IMR-90 (cell line): ENCODE results near the gene ESF1. TPM values are rescaled to one million over a fixed set of nuclear protein-coding genes. Genes with fewer than 3 reads are reported as not detected.

Source experiments
- ATAC-seq: fragments of 200-7000 bp; cut with Tn5 transposase; 2 replicates; pipeline ENCODE4 v1.9.1; 2020; ENCODE audit warnings: low read depth, mild to moderate bottlenecking, moderate library complexity
- BruUV-seq: library from RNA; stranded (reverse); fragments of 400-500 nt; replicated peaks from 2 replicates; lab custom pipeline; 2021; lab: Mats Ljungman, UMichigan
- CTCF ChIA-PET: fragments of 300-600 bp; formaldehyde crosslinking; extraction: SDS; loops from one replicate; lab custom pipeline; 2021; ENCODE audit warnings: antibody characterized with exemption; lab: Yijun Ruan, JAX
- POLR2A ChIA-PET: fragments of 300-600 bp; sonication (Branson Sonifier 250); formaldehyde crosslinking; loops from one replicate; lab custom pipeline; 2022; ENCODE audit warnings: antibody characterized with exemption; ENCODE audit not compliant: unreplicated experiment; lab: Charles Lee
- DNase-seq: peaks from one replicate; pipeline ENCODE4 v3.0.0; 2013
- H2AFZ ChIP-seq: replicated peaks from 2 replicates; pipeline ENCODE3; 2013; ENCODE audit warnings: low read length, mild to moderate bottlenecking; ENCODE audit not compliant: poor library complexity
- H2AK5ac ChIP-seq: 2 replicates; pipeline ENCODE4 v1.6.1; 2013; ENCODE audit warnings: low read depth, low read length, inconsistent platforms
- H2AK9ac ChIP-seq: replicated peaks from 2 replicates; pipeline ENCODE3; 2013; ENCODE audit warnings: mild to moderate bottlenecking, low read depth, low read length, moderate library complexity; ENCODE audit not compliant: poor library complexity
- H2BK120ac ChIP-seq: 2 replicates; pipeline ENCODE4 v1.6.1; 2013; ENCODE audit warnings: low read depth, low read length, inconsistent platforms
- H2BK15ac ChIP-seq: 3 replicates; pipeline ENCODE4 v1.6.1; 2013; ENCODE audit warnings: low read depth, low read length, inconsistent platforms
- H2BK20ac ChIP-seq: 2 replicates; pipeline ENCODE4 v1.6.1; 2013; ENCODE audit warnings: low read depth, mild to moderate bottlenecking, inconsistent platforms, low read length, moderate library complexity
- H2BK5ac ChIP-seq: 2 replicates; pipeline ENCODE4 v1.6.1; 2013; ENCODE audit warnings: mild to moderate bottlenecking, low read depth, low read length, inconsistent platforms; ENCODE audit not compliant: poor library complexity, severe bottlenecking
- H3K14ac ChIP-seq: replicated peaks from 2 replicates; pipeline ENCODE4 v1.6.1; 2013; ENCODE audit warnings: low read depth, low read length, inconsistent platforms
- H3K18ac ChIP-seq: 2 replicates; pipeline ENCODE4 v1.6.1; 2013; ENCODE audit warnings: low read depth, low read length, control low read depth
- H3K23ac ChIP-seq: 2 replicates; pipeline ENCODE4 v1.6.1; 2013; ENCODE audit warnings: low read depth, low read length, inconsistent platforms
- H3K27ac ChIP-seq: 2 replicates; pipeline ENCODE4 v1.5.1; 2013; ENCODE audit warnings: mild to moderate bottlenecking, control low read depth, low read length; ENCODE audit not compliant: insufficient read depth
- H3K27me3 ChIP-seq: 2 replicates; pipeline ENCODE4 v1.6.1; 2013; ENCODE audit warnings: low read length; ENCODE audit not compliant: control insufficient read depth, insufficient read depth
- H3K36me3 ChIP-seq: 2 replicates; pipeline ENCODE4 v1.6.1; 2013; ENCODE audit warnings: low read length, mixed read lengths; ENCODE audit not compliant: control insufficient read depth, insufficient read depth
- H3K4ac ChIP-seq: 2 replicates; pipeline ENCODE4 v1.6.1; 2013; ENCODE audit warnings: low read depth, low read length, inconsistent platforms
- H3K4me1 ChIP-seq: 2 replicates; pipeline ENCODE4 v1.6.1; 2013; ENCODE audit warnings: low read length, mixed read lengths; ENCODE audit not compliant: control insufficient read depth, insufficient read depth
- H3K4me2 ChIP-seq: 2 replicates; pipeline ENCODE4 v1.6.1; 2013; ENCODE audit warnings: low read depth, mild to moderate bottlenecking, control low read depth, low read length, moderate library complexity
- H3K4me3 ChIP-seq: 2 replicates; pipeline ENCODE4 v1.5.1; 2013; ENCODE audit warnings: low read depth, mild to moderate bottlenecking, control low read depth, low read length, moderate library complexity; ENCODE audit not compliant: insufficient read depth
- H3K56ac ChIP-seq: 2 replicates; pipeline ENCODE4 v1.6.1; 2013; ENCODE audit warnings: low read length, inconsistent platforms; ENCODE audit not compliant: insufficient read depth; ENCODE audit errors: extremely low read depth
- H3K79me1 ChIP-seq, 2 experiments: 2 replicates each; pipeline ENCODE4 v1.6.1; 2013; ENCODE audit warnings: low read length in 2 of 2, inconsistent platforms in 1 of 2, low read depth in 1 of 2
- H3K9ac ChIP-seq: 2 replicates; pipeline ENCODE4 v1.6.1; 2013; ENCODE audit warnings: low read depth, low read length, control low read depth
- H3K9me1 ChIP-seq: 2 replicates; pipeline ENCODE4 v1.6.1; 2013; ENCODE audit warnings: low read length, inconsistent platforms; ENCODE audit not compliant: insufficient read depth
- H3K9me3 ChIP-seq: 2 replicates; pipeline ENCODE4 v1.6.1; 2013; ENCODE audit warnings: low read length; ENCODE audit not compliant: control insufficient read depth, insufficient read depth
- H4K20me1 ChIP-seq: 2 replicates; pipeline ENCODE4 v1.6.1; 2013; ENCODE audit warnings: low read length, inconsistent platforms; ENCODE audit not compliant: insufficient read depth
- H4K5ac ChIP-seq: 2 replicates; pipeline ENCODE4 v1.6.1; 2013; ENCODE audit warnings: mild to moderate bottlenecking, low read depth, low read length, control low read depth
- H4K8ac ChIP-seq, 2 experiments: 2 replicates each; pipeline ENCODE4 v1.6.1; 2013; ENCODE audit warnings: low read depth in 2 of 2, low read length in 2 of 2, control low read depth in 1 of 2, inconsistent platforms in 1 of 2
- H4K91ac ChIP-seq: 2 replicates; pipeline ENCODE4 v1.6.1; 2013; ENCODE audit warnings: low read depth, low read length, inconsistent platforms; ENCODE audit not compliant: insufficient read depth
- ELK1 ChIP-seq: fragments of 150-350 bp; IDR thresholded peaks from 2 replicates; pipeline ENCODE4 v1.6.1; 2016; ENCODE audit warnings: low read depth, mild to moderate bottlenecking, low read length, moderate library complexity, borderline replicate concordance
- FOS ChIP-seq: fragments of 150-350 bp; IDR thresholded peaks from 2 replicates; pipeline ENCODE4 v1.6.1; 2016; ENCODE audit warnings: low read depth, low read length
- MAFK ChIP-seq: IDR thresholded peaks from 2 replicates; pipeline ENCODE4 v1.6.1; 2012; ENCODE audit warnings: low read depth, low read length, improper control_type of control experiment
- MAZ ChIP-seq: IDR thresholded peaks from 2 replicates; pipeline ENCODE4 v1.6.1; 2012; ENCODE audit warnings: low read depth, mild to moderate bottlenecking, low read length, improper control_type of control experiment, moderate library complexity, borderline replicate concordance
- NFE2L2 ChIP-seq: fragments of 150-350 bp; IDR thresholded peaks from 2 replicates; pipeline ENCODE4 v1.6.1; 2016; ENCODE audit warnings: low read depth, mild to moderate bottlenecking, low read length
- RAD21 ChIP-seq: IDR thresholded peaks from 2 replicates; pipeline ENCODE4 v1.6.1; 2012; ENCODE audit warnings: low read length, improper control_type of control experiment
- RCOR1 ChIP-seq: IDR thresholded peaks from 2 replicates; pipeline ENCODE4 v1.6.1; 2012; ENCODE audit warnings: mild to moderate bottlenecking, low read length, improper control_type of control experiment; ENCODE audit not compliant: insufficient replicate concordance
- SMC3 ChIP-seq: fragments of 150-350 bp; IDR thresholded peaks from 2 replicates; pipeline ENCODE4 v1.6.1; 2016; ENCODE audit warnings: low read depth, mild to moderate bottlenecking, antibody characterized with exemption, low read length, moderate library complexity
- WGBS, 2 experiments: methylation state at CpG; one replicate each; pipeline versions ENCODE4 v1.1.5 to v1.1.7; 2013; ENCODE audit warnings: missing lambda C conversion rate in 2 of 2; ENCODE audit not compliant: insufficient read length in 1 of 2; ENCODE audit errors: extremely low coverage in 2 of 2; 5-methylcytosine and 5-hydroxymethylcytosine counted together
- dilution Hi-C: fragments of 300-500 bp; cut with HindIII; formaldehyde crosslinking; loops from one replicate; pipeline ENCODE4 v1.14.3; 2018; ENCODE audit warnings: low sequenced_read_pairs; ENCODE audit not compliant: unreplicated experiment
- in situ Hi-C: fragments of 300-500 bp; cut with MboI; formaldehyde crosslinking; loops from 3 replicates; pipeline ENCODE4 v1.14.3; 2019; ENCODE audit warnings: low sequenced_read_pairs, inconsistent platforms, mixed read lengths
- intact Hi-C: fragments of 100-400 bp; cut with micrococcal nuclease; formaldehyde crosslinking; loops from 2 replicates; pipeline ENCODE4 v1.10.0; 2022
- polyA plus RNA-seq, 3 experiments: library from polyadenylated mRNA; depleted of rRNA; stranded (reverse); fragments of >200 nt; gene quantifications; 2 replicates each; pipeline ENCODE4 v1.2.3, GENCODE V29; 2012; ENCODE audit warnings: low replicate concordance in 1 of 3
- total RNA-seq: library from RNA; depleted of rRNA; stranded (reverse); fragments of >200 nt; gene quantifications from 2 replicates; pipeline ENCODE4 v1.2.3, GENCODE V29; 2012
- TF ChIP-seq, protein P1 (sequence below): fragments of 150-350 bp; IDR thresholded peaks from 2 replicates; pipeline ENCODE4 v1.6.1; 2017; ENCODE audit warnings: mild to moderate bottlenecking, antibody characterized with exemption, low read length, low read depth
- TF ChIP-seq, protein P2 (sequence below): conservative IDR thresholded peaks from 2 replicates; pipeline ENCODE4 v1.5.1; 2012; ENCODE audit warnings: mild to moderate bottlenecking, low read depth, low read length, improper control_type of control experiment

Gene ESF1
- total and polyA plus RNA-seq, 2 of the 4 experiments (the other 2 are of a cell fraction), result 2.6 to 2.7 TPM

DNA sequence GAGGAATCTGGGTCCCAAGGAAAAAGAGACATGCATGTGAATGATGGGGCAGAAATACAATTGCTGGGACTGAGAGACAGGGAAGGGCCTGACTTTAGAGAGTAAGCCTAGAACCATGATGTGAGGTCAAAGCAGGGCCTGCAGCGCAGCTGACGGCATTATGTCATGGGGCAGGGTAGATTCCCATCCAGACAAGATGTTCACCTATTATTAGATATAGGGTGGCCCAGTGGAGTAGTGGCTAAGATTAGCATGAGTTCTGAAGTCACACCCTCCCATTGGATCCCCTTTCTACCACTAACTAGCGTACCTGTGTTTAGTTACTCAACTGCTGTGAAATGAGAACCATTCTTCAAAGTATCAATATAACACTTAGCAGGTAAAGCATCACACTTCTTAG is 39.7 kb upstream of the ESF1 start:
- H4K8ac ChIP-seq, result no peak overlapping the region
- DNase-seq, result no peak
- in situ Hi-C loops, result loop anchor here (5.0 kb wide), 1 partner anchor 238 kb away; no protein-coding TSS in a partner anchor

More for the DNA sequence above, 39.7 kb upstream of the ESF1 start:
- WGBS, 2 experiments, result no CpG with 5 or more reads among the region's 3 CpGs
- H4K20me1 ChIP-seq, result no peaks in the 10 kb centered on the region
- no peak overlapping the region for H3K27ac ChIP-seq
- no peak overlapping the region for H2BK15ac ChIP-seq
- no peak overlapping the region for H2AK5ac ChIP-seq
- no peaks in the 10 kb centered on the region for H3K4me1 ChIP-seq
- BruUV-seq, result no TSS peak
- H3K56ac ChIP-seq, result no peak overlapping the region
- H3K9me3 ChIP-seq, result no peaks in the 10 kb centered on the region
- TF ChIP-seq MAFK, result no peak
- no peak for TF ChIP-seq RCOR1
- TF ChIP-seq, protein P1, sequence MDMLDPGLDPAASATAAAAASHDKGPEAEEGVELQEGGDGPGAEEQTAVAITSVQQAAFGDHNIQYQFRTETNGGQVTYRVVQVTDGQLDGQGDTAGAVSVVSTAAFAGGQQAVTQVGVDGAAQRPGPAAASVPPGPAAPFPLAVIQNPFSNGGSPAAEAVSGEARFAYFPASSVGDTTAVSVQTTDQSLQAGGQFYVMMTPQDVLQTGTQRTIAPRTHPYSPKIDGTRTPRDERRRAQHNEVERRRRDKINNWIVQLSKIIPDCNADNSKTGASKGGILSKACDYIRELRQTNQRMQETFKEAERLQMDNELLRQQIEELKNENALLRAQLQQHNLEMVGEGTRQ, result no peak
- TF ChIP-seq MAZ, result no peak
- TF ChIP-seq ELK1, result no peak
- no peak for TF ChIP-seq SMC3
- TF ChIP-seq NFE2L2, result no peak
- TF ChIP-seq, protein P2, sequence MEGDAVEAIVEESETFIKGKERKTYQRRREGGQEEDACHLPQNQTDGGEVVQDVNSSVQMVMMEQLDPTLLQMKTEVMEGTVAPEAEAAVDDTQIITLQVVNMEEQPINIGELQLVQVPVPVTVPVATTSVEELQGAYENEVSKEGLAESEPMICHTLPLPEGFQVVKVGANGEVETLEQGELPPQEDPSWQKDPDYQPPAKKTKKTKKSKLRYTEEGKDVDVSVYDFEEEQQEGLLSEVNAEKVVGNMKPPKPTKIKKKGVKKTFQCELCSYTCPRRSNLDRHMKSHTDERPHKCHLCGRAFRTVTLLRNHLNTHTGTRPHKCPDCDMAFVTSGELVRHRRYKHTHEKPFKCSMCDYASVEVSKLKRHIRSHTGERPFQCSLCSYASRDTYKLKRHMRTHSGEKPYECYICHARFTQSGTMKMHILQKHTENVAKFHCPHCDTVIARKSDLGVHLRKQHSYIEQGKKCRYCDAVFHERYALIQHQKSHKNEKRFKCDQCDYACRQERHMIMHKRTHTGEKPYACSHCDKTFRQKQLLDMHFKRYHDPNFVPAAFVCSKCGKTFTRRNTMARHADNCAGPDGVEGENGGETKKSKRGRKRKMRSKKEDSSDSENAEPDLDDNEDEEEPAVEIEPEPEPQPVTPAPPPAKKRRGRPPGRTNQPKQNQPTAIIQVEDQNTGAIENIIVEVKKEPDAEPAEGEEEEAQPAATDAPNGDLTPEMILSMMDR, result no peak
- TF ChIP-seq RAD21, result no peak
- no peak for TF ChIP-seq FOS
- H2BK120ac ChIP-seq, result no peak overlapping the region
- H3K27me3 ChIP-seq, result peaks cover 4% of the 10 kb centered on the region
- H2AFZ ChIP-seq, result no peak overlapping the region
- ATAC-seq, result no peak
- H3K18ac ChIP-seq, result no peak overlapping the region
- no peaks in the 10 kb centered on the region for H3K9me1 ChIP-seq
- no peak overlapping the region for H4K5ac ChIP-seq
- no peak overlapping the region for H2BK5ac ChIP-seq
- no peak overlapping the region for H3K9ac ChIP-seq
- no peak overlapping the region for H2BK20ac ChIP-seq
- POLR2A ChIA-PET, result no interaction called here
- intact Hi-C loops (no loop called here), dilution Hi-C loops (no loop called here)
- H3K4me3 ChIP-seq, result no peak overlapping the region
- H3K14ac ChIP-seq, result no peak overlapping the region
- H3K23ac ChIP-seq, result no peak overlapping the region
- no peaks in the 10 kb centered on the region for H3K79me1 ChIP-seq
- H3K4me2 ChIP-seq, result no peak overlapping the region
- H2AK9ac ChIP-seq, result no peak overlapping the region
- no peak overlapping the region for H3K4ac ChIP-seq
- peaks cover 1% of the 10 kb centered on the region; the same call in 1 of the 2 replicates for H3K36me3 ChIP-seq
- CTCF ChIA-PET, result interaction anchor here (1.4 kb wide), 1 partner anchor 9 kb away, joined by 3 read pairs; no protein-coding TSS in a partner anchor
- H4K91ac ChIP-seq, result no peak overlapping the region
